Right hindlimb (tissue), 1 donor: Measurements from ENCODE around the gene HSPA2.
"Not testable (repeated sequence)": the region's sequence is repeated elsewhere in the genome, so short reads cannot be mapped to it uniquely, and the experiment has no call there.

Experiments
- DNase-seq: peaks from one replicate; pipeline ENCODE4 v3.0.0-alpha.2; 2018

The HSPA2 gene

GRCh38 chr14:64516969-64517368 is 23.6 kb upstream of the HSPA2 start:
- DNase-seq = no peak

DNA sequence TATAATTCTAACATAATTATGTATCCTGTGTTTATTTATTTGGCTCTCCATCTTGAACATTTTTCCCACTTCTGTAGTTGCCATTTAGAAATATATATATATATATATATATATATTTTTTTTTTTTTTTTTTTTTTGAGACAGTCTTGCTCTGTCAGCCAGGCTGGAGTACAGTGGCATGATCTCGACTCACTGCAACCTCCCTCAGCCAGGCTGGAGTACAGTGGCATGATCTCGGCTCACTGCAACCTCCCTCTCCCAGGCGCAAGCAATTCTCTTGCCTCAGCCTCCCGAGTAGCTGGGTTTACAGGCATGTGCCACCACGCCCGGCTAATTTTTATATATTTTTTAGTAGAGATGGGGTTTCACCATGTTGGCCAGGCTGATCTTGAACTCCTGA is 22.9 kb upstream of the HSPA2 start:
- DNase-seq = not testable (repeated sequence)

DNA sequence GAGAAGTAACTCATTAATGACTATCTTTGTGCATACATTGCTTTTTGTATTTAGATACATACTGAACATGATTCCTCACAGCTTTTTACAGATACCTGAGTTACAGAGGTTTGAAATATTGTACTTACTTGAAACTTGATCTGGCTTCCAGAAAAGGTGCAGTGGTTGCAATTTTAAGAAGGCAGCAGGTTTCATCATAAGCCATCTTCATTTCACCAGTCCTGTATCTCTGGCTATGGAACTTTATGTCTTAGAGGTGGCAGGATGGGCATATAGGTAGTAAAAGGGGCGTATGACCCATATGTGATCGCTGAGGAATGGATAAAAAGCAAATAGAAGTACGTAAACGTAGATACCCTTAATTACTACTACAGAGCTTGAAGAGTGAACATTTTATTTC is 22.3 kb upstream of the HSPA2 start:
- DNase-seq = no peak

DNA sequence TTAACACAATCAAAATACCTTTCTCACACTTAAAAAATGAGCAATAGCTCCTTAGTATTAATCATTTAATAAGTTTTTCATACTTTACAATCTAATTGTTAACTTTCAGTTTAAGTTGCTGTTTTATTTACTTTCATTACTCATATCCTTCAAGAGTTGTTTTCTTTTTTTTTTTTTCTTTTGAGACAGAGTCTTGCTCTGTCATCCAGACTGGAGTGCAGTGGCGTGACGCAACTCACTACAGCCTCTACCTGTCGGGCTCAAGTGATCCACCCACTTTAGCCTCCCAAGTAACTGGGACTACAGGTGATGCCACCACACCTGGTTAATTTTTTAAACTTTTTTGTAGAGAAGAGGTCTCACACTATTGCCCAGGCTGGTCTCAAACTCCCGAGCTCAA is 19.8 kb upstream of the HSPA2 start:
- no peak for DNase-seq

DNA sequence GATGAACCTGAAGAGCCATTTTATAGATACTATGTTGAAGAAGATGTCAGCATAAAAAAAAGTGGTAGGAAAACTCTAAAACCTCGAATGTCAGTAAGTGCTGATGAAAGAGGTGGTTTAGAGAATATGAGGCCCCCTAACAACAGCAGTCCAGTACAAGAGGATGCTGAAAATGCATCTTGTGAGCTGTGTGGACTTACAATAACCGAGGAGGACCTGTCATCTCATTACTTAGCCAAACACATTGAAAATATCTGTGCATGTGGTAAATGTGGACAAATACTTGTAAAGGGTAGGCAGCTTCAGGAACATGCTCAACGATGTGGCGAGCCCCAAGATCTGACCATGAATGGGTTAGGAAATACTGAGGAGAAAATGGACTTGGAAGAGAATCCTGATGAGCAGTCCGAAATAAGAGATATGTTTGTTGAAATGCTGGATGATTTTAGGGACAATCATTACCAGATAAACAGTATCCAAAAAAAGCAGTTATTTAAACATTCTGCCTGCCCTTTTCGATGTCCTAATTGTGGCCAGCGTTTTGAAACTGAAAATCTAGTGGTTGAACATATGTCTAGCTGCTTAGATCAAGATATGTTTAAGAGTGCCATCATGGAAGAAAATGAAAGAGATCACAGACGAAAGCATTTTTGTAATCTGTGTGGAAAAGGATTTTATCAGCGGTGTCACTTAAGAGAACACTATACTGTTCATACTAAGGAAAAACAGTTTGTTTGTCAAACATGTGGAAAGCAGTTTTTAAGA is 17.8 kb upstream of the HSPA2 start:
- DNase-seq = no peak

DNA sequence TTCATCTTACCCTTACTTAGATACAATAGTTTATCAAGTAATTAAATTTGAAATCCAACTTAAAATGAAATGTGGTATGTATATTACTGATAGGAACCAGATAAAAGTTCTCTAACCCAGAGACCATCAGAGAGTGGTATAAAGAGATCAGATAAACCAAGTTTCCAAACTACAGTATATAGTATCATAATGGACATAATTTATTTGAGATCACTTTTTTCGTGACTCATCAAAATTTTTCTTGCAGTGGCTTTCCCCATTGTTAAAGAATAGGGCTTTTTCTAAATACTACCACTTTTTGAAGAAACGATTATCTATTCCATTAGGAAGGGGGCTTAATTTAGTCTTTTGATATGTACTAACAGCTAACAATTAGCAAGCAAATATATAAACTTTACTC is 15.2 kb upstream of the HSPA2 start:
- no peak for DNase-seq

DNA sequence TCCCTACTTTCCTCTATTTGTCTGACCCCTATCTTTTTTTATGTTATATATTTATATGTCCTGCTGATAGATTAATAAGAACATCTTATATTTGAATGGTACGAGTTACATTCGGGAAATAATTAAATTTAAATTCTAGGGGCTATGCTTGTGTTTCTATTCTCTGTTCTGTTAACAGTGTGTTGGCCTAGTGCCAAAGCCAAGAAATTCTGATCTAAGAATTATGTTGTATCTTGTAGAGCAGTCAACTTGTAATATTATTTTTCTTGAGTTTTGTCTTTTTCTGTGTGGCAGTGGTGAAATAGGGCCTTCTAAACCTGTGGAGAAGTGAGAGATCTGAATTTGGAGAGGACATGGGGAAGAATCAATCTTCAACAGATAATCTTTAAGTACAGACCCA is 9.0 kb upstream of the HSPA2 start:
- DNase-seq = no peak

- DNase-seq = no peak
Observed at GRCh38 chr14:64536488-64537245, 3.9 kb upstream of the HSPA2 start.

DNA sequence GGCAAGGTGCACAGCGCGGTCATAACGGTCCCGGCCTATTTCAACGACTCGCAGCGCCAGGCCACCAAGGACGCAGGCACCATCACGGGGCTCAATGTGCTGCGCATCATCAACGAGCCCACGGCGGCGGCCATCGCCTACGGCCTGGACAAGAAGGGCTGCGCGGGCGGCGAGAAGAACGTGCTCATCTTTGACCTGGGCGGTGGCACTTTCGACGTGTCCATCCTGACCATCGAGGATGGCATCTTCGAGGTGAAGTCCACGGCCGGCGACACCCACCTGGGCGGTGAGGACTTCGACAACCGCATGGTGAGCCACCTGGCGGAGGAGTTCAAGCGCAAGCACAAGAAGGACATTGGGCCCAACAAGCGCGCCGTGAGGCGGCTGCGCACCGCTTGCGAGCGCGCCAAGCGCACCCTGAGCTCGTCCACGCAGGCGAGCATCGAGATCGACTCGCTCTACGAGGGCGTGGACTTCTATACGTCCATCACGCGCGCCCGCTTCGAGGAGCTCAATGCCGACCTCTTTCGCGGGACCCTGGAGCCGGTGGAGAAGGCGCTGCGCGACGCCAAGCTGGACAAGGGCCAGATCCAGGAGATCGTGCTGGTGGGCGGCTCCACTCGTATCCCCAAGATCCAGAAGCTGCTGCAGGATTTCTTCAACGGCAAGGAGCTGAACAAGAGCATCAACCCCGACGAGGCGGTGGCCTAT is 875 bp downstream of the HSPA2 start:
- peak; percentile 59 for DNase-seq

DNA sequence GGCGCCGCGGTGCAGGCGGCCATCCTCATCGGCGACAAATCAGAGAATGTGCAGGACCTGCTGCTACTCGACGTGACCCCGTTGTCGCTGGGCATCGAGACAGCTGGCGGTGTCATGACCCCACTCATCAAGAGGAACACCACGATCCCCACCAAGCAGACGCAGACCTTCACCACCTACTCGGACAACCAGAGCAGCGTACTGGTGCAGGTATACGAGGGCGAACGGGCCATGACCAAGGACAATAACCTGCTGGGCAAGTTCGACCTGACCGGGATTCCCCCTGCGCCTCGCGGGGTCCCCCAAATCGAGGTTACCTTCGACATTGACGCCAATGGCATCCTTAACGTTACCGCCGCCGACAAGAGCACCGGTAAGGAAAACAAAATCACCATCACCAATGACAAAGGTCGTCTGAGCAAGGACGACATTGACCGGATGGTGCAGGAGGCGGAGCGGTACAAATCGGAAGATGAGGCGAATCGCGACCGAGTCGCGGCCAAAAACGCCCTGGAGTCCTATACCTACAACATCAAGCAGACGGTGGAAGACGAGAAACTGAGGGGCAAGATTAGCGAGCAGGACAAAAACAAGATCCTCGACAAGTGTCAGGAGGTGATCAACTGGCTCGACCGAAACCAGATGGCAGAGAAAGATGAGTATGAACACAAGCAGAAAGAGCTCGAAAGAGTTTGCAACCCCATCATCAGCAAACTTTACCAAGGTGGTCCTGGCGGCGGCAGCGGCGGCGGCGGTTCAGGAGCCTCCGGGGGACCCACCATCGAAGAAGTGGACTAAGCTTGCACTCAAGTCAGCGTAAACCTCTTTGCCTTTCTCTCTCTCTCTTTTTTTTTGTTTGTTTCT is 1.7 kb downstream of the HSPA2 start:
- peak; percentile 31 for DNase-seq

DNA sequence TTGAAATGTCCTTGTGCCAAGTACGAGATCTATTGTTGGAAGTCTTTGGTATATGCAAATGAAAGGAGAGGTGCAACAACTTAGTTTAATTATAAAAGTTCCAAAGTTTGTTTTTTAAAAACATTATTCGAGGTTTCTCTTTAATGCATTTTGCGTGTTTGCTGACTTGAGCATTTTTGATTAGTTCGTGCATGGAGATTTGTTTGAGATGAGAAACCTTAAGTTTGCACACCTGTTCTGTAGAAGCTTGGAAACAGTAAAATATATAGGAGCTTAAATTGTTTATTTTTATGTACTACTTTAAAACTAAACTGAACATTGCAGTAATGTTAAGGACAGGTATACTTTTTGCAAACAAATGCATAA is 2.3 kb downstream of the HSPA2 start:
- no peak for DNase-seq

- DNase-seq = no peak
Observed at GRCh38 chr14:64544607-64545312, 4.2 kb downstream of the HSPA2 start.

DNA sequence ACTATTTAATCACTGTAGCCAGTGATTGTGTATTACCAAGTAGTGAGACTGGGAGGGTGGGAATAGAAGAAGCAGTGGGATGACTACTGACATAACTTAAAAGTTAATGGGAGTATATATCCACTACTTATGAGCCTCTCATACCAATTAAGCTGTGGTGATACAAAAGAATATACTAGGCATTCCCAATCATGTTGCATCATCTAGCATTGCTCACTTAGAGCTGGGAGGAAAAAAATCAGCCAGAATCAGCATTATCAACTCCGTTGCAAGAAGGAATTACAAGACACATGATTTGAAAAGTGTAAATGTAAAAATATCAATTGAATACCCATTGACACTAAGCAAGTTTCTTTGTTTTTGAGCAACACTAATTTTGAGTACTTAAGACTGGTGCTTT is 8.5 kb downstream of the HSPA2 start:
- DNase-seq = no peak

DNA sequence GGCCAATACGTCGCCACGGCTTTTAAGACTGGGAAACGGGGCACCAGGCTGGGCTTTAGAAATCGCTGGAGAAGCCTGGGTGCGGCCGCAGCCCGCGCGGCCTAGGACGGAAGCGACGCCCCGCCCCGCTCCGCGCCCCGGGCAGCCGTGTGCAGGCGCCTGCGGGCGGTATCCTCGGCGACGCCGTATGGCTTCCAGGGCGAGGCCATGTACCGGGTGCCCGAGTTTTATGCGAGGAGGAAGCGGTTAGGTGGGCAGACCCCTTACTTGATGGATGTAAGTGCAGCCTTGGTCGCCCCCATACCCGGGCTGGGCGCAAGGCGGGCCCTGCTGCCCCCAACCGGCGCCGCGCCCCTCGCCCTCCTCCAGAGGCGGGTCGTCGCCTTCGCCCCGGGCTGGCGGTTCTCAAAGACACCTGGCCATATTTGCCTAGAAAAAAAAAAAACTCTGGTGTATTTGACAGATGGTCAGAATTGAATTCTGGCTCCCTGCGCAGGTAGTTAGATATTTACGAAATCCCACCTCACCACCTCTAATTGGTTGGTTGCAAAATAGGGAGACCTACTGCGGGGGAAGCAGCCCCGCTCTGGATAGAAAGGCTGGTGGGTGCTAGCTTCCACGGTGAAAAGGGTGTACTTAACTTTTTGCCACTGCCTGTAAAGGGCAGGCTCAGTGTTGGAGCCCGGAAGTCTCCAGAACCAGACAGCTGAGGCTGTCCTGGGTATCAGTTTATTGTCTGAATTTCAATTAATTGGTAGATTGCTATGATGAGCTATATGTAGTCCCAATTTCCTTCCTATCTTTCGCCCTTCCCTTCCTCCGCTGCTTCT is 9.5 kb downstream of the HSPA2 start, which contains the start of gene PPP1R36:
TSS of gene PPP1R36 (plus strand) at position 171 of the 830 bp plus-strand sequence. CDS start at position 208, 37 bp downstream.
- peak; percentile 50 for DNase-seq

GRCh38 chr14:64550621-64551333 is 10.2 kb downstream of the HSPA2 start:
- no peak for DNase-seq

GRCh38 chr14:64554556-64554955 is 14.0 kb downstream of the HSPA2 start:
- DNase-seq = no peak

- DNase-seq = no peak
Observed at GRCh38 chr14:64556526-64556925, 16.0 kb downstream of the HSPA2 start.

GRCh38 chr14:64558216-64558615 is 17.7 kb downstream of the HSPA2 start:
- not testable (repeated sequence) for DNase-seq

GRCh38 chr14:64561631-64562030 is 21.1 kb downstream of the HSPA2 start:
- DNase-seq = no peak

DNA sequence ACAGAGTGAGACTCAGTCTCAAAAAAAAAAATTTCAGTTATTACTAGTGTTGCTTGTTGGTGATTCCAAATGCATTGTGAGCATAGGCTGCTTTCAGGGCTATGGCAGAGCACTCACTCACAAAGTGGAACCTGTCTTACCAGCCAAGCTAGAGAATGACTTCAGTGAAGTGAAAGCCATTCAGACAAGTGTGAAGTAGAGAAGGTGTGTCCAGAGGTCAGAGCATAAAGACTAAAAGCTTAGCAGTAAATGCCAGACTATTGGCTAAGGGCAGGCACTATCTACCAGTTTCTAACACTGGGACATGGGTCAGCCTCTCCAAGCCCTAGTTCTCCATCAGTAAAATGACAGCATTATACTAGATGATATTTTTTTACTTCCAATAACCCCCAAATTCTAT is 21.9 kb downstream of the HSPA2 start:
- no peak for DNase-seq
